ENCODE measurements around the gene AEBP2.
"Not testable (repeated sequence)": the region's sequence is repeated elsewhere in the genome, so short reads cannot be mapped to it uniquely, and the experiment has no call there.

AEBP2 gene

GRCh38 chr12:19439059-19440018 lies at the start of gene AEBP2:
Gene AEBP2, plus strand, starts transcription at chr12:19439492. Its CDS starts 208 bp downstream, at chr12:19439700.
- peak within 1 kb of the TSS; percentile 94 for H3K27ac Mint-ChIP-seq
- peak within 1 kb of the TSS; percentile 97 for H3K4me3 Mint-ChIP-seq
- H3K36me3 Mint-ChIP-seq (ENCODE audit: low read depth), result peaks cover 29% of the 10 kb centered on the region
- H3K9me3 Mint-ChIP-seq, result peaks cover 10% of the 10 kb centered on the region
- peaks cover 19% of the 10 kb centered on the region for H3K4me1 Mint-ChIP-seq
- peak; percentile 83 for DNase-seq
- peaks cover 27% of the 10 kb centered on the region for H3K27me3 Mint-ChIP-seq (ENCODE audit: low read depth, poor library complexity)
- TF ChIP-seq, protein P1, sequence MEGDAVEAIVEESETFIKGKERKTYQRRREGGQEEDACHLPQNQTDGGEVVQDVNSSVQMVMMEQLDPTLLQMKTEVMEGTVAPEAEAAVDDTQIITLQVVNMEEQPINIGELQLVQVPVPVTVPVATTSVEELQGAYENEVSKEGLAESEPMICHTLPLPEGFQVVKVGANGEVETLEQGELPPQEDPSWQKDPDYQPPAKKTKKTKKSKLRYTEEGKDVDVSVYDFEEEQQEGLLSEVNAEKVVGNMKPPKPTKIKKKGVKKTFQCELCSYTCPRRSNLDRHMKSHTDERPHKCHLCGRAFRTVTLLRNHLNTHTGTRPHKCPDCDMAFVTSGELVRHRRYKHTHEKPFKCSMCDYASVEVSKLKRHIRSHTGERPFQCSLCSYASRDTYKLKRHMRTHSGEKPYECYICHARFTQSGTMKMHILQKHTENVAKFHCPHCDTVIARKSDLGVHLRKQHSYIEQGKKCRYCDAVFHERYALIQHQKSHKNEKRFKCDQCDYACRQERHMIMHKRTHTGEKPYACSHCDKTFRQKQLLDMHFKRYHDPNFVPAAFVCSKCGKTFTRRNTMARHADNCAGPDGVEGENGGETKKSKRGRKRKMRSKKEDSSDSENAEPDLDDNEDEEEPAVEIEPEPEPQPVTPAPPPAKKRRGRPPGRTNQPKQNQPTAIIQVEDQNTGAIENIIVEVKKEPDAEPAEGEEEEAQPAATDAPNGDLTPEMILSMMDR (IDR thresholded peaks at IDR 0.05), result no peak

DNA sequence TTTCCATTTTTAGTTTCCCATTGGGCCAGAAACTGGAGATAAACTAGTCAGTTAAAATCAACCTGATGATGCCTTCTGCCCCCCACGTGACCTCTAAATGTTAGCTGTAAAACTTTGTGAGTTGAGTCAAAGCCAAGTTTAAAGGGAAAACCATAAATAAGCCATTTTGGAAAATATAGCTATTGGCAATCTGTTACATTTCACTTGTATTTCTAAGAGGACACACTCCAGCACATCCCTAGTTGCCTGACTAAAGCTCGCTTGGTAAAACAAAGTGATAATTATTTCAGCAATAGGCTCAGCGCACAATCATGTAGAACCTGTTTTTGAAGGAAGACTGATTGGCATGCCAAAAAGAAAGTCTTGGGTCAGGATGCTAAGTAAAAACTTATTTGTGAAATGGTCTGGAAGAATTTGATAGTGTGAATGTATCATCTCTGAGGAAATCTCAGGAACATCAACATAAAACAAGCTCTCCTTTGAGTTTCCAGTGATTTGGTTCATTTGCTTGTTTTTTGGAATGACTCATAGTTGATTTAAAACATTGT lies 49.2 kb upstream of the AEBP2 start:
- Mint-ChIP-seq H3K9me3 (no peaks in the 10 kb centered on the region), H3K36me3 (ENCODE audit: low read depth) (peaks cover 4% of the 10 kb centered on the region), H3K4me1 (no peaks in the 10 kb centered on the region), H3K27me3 (ENCODE audit: low read depth, poor library complexity) (no peaks in the 10 kb centered on the region), H3K27ac (no peak overlapping the region), H3K4me3 (no peak overlapping the region)
- TF ChIP-seq, protein P1 (IDR thresholded peaks at IDR 0.05), result no peak
- no peak for DNase-seq

GRCh38 chr12:19392644-19393043 lies 46.6 kb upstream of the AEBP2 start:
- H3K27me3 Mint-ChIP-seq (ENCODE audit: low read depth, poor library complexity); H3K36me3 Mint-ChIP-seq (ENCODE audit: low read depth); H3K27ac Mint-ChIP-seq; DNase-seq; H3K9me3 Mint-ChIP-seq; H3K4me1 Mint-ChIP-seq; H3K4me3 Mint-ChIP-seq: not testable (repeated sequence)

- Mint-ChIP-seq H3K36me3 (ENCODE audit: low read depth) (no peaks in the 10 kb centered on the region), H3K9me3 (no peaks in the 10 kb centered on the region), H3K4me3 (no peak overlapping the region), H3K27ac (no peak overlapping the region), H3K4me1 (no peaks in the 10 kb centered on the region), H3K27me3 (ENCODE audit: low read depth, poor library complexity) (peaks cover 4% of the 10 kb centered on the region)
- DNase-seq, result no peak
- TF ChIP-seq, protein P1 (IDR thresholded peaks at IDR 0.05), result no peak
Measured at GRCh38 chr12:19394385-19394784, 44.9 kb upstream of the AEBP2 start.

- DNase-seq, result no peak
- Mint-ChIP-seq H3K36me3 (ENCODE audit: low read depth) (no peaks in the 10 kb centered on the region), H3K4me1 (no peaks in the 10 kb centered on the region), H3K27me3 (ENCODE audit: low read depth, poor library complexity) (peaks cover 4% of the 10 kb centered on the region), H3K27ac (no peak overlapping the region), H3K4me3 (no peak overlapping the region), H3K9me3 (no peaks in the 10 kb centered on the region)
- TF ChIP-seq, protein P1 (IDR thresholded peaks at IDR 0.05), result no peak
Measured at GRCh38 chr12:19397534-19397933, 41.8 kb upstream of the AEBP2 start.

Data from nephron progenitor cell (in vitro differentiated cells).